GM10266 (cell line): Measurements from ENCODE around the gene CPPED1.

ENCODE experiments used
- DNase-seq: peaks from one replicate; pipeline ENCODE4 v3.0.0; 2012; ENCODE audit errors: extremely low spot score
- TF ChIP-seq, protein P1 (sequence below): IDR thresholded peaks from 2 replicates; pipeline ENCODE4 v1.5.1; 2012; ENCODE audit warnings: mild to moderate bottlenecking, low read depth; ENCODE audit not compliant: control insufficient read depth, insufficient read depth; ENCODE audit errors: missing control alignments

CPPED1 gene

DNA sequence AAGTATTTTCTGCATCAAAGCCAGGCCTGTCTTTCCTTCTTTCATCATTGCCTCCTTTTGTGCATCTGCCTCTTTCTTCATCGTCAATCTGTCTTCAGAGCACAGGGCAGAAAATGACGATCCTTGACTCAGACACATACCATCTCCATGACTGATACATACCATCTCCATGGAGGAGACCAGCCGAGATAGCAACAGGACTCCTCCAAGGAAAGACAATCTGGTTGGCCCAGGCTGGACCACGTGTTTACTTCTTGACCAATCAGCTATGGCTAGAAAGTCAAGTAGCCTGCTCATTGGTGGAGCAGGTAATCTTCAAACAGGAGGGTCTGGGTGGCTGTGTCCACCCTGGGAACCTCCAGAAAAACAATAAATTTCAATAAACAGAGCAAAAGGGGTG, 164.6 kb downstream of the CPPED1 start:
- TF ChIP-seq, protein P1, sequence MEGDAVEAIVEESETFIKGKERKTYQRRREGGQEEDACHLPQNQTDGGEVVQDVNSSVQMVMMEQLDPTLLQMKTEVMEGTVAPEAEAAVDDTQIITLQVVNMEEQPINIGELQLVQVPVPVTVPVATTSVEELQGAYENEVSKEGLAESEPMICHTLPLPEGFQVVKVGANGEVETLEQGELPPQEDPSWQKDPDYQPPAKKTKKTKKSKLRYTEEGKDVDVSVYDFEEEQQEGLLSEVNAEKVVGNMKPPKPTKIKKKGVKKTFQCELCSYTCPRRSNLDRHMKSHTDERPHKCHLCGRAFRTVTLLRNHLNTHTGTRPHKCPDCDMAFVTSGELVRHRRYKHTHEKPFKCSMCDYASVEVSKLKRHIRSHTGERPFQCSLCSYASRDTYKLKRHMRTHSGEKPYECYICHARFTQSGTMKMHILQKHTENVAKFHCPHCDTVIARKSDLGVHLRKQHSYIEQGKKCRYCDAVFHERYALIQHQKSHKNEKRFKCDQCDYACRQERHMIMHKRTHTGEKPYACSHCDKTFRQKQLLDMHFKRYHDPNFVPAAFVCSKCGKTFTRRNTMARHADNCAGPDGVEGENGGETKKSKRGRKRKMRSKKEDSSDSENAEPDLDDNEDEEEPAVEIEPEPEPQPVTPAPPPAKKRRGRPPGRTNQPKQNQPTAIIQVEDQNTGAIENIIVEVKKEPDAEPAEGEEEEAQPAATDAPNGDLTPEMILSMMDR = no peak
- DNase-seq = no peak

- TF ChIP-seq, protein P1 = no peak
- DNase-seq = no peak
Observed at GRCh38 chr16:12637002-12637401, 166.7 kb downstream of the CPPED1 start.

DNA sequence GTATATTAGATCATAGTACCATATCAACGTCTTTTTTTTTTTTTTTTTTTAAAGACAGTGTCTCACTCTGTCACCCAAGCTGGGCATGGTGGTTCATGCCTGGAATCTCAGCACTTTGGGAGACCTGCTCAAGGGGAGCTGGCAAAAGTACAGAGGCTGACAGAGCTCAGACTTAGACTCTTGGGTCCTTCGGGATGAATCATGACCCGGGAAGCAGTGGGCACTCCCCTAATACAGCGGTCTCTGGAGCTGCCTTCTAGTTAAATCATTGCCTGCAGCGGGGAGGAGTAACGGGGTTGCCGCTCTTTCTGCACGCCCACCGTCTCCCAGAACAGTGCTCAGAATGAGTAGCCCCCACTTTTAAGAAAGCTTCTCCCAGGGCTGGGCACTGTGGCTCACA, 174.4 kb downstream of the CPPED1 start:
- no peak for DNase-seq
- TF ChIP-seq, protein P1 = no peak

GRCh38 chr16:12628536-12628935, 175.2 kb downstream of the CPPED1 start:
- no peak for DNase-seq
- TF ChIP-seq, protein P1 = no peak

GRCh38 chr16:12627394-12627793, 176.3 kb downstream of the CPPED1 start:
- no peak for DNase-seq
- TF ChIP-seq, protein P1 = no peak

DNA sequence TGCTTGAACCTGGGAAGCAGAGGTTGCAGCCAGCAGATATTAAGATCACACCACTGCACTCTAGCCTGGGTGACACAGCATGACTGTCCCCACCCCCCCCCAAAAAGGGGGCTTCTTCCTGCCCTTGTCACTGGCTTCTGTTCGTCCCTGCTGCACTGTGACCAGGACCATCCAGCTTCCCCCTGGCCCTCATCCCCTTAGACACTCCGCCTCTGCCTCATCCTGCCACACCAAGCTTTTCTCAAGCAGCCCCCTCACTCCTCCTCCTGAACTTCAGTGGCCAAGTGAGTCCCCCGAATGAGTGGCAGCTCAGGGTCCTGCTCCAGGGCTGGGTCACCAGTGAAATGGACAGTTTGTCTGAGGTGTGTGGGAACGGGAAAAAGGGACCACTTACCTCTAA, 177.3 kb downstream of the CPPED1 start:
- TF ChIP-seq, protein P1 = no peak
- DNase-seq = no peak

- no peak for DNase-seq
- TF ChIP-seq, protein P1 = no peak
Observed at GRCh38 chr16:12625716-12626115, 178.0 kb downstream of the CPPED1 start.
